Measurements from ENCODE around the gene MED4. TPM values are rescaled to one million over a fixed set of nuclear protein-coding genes. Genes with fewer than 3 reads are reported as not detected.
A peak's percentile ranks its signal among the peaks of the same experiment; 100 is the strongest.
"Not testable (repeated sequence)": the region's sequence is repeated elsewhere in the genome, so short reads cannot be mapped to it uniquely, and the experiment has no call there.

The MED4 gene
- polyA plus RNA-seq, 3 donors, result 76.4 to 102 (median 84.5) TPM

- not testable (repeated sequence) for DNase-seq (ENCODE audit: extremely low read depth in 1 of 11, low read depth in 9 of 11, low spot score in 4 of 11)
These were observed 35.0 kb downstream of the MED4 start for GRCh38 chr13:48059951-48060350.

GRCh38 chr13:48058536-48058935 is 36.4 kb downstream of the MED4 start:
- not testable (repeated sequence) for DNase-seq (ENCODE audit: extremely low read depth in 1 of 11, low read depth in 9 of 11, low spot score in 4 of 11)

GRCh38 chr13:48055712-48056111 is 39.2 kb downstream of the MED4 start:
- no peak for DNase-seq (ENCODE audit: extremely low read depth in 1 of 11, low read depth in 9 of 11, low spot score in 4 of 11)

GRCh38 chr13:48054601-48055000 is 40.3 kb downstream of the MED4 start:
- no peak for DNase-seq (ENCODE audit: extremely low read depth in 1 of 11, low read depth in 9 of 11, low spot score in 4 of 11)

- DNase-seq (ENCODE audit: extremely low read depth in 1 of 11, low read depth in 9 of 11, low spot score in 4 of 11), result no peak
These were observed 44.4 kb downstream of the MED4 start for GRCh38 chr13:48050550-48050949.

GRCh38 chr13:48043789-48044503 is 51.0 kb downstream of the MED4 start:
- no peak for DNase-seq (ENCODE audit: extremely low read depth in 1 of 11, low read depth in 9 of 11, low spot score in 4 of 11)

- DNase-seq (ENCODE audit: extremely low read depth in 1 of 11, low read depth in 9 of 11, low spot score in 4 of 11), result no peak
These were observed 52.0 kb downstream of the MED4 start for GRCh38 chr13:48042894-48043293.

- no peak for DNase-seq (ENCODE audit: extremely low read depth in 1 of 11, low read depth in 9 of 11, low spot score in 4 of 11)
These were observed 54.0 kb downstream of the MED4 start for GRCh38 chr13:48040896-48041295.

GRCh38 chr13:48040049-48040448 is 54.9 kb downstream of the MED4 start:
- DNase-seq (ENCODE audit: extremely low read depth in 1 of 11, low read depth in 9 of 11, low spot score in 4 of 11), result no peak

- no peak for DNase-seq (ENCODE audit: extremely low read depth in 1 of 11, low read depth in 9 of 11, low spot score in 4 of 11)
These were observed 56.1 kb downstream of the MED4 start for GRCh38 chr13:48038761-48039160.

- peak; percentile 95 to 99 (median 96) for DNase-seq (ENCODE audit: extremely low read depth in 1 of 11, low read depth in 9 of 11, low spot score in 4 of 11)
These were observed 57.3 kb downstream of the MED4 start, which contains the start of gene NUDT15 for GRCh38 chr13:48037346-48038173. NUDT15 (plus strand) TSS chr13:48037726; CDS start chr13:48037747, 21 bp downstream.

- DNase-seq (ENCODE audit: extremely low read depth in 1 of 11, low read depth in 9 of 11, low spot score in 4 of 11), result no peak
These were observed 65.0 kb downstream of the MED4 start for GRCh38 chr13:48029859-48030258.

GRCh38 chr13:48028066-48028465 is 66.8 kb downstream of the MED4 start:
- no peak for DNase-seq (ENCODE audit: extremely low read depth in 1 of 11, low read depth in 9 of 11, low spot score in 4 of 11)

Other genes starting within 250 kb of the MED4 start
- 10 to 100 TPM; 77.9 to 98.3 (median 88.1) TPM for gene SUCLA2, start 93.8 kb downstream of the MED4 start, polyA plus RNA-seq (ENCODE audit: insufficient read length in 3 of 3)
- 10 to 100 TPM; 22.6 to 29.6 (median 24.2) TPM for gene NUDT15, start 57.4 kb downstream of the MED4 start, polyA plus RNA-seq (ENCODE audit: insufficient read length in 3 of 3)
- gene ITM2B, start 138.1 kb upstream of the MED4 start, polyA plus RNA-seq (ENCODE audit: insufficient read length in 3 of 3), result 1,000 to 10,000 TPM; 1,263 to 1,531 (median 1,356) TPM
- 10 to 100 TPM; 43.4 to 49.7 (median 46.2) TPM for gene RB1, start 208.6 kb upstream of the MED4 start, polyA plus RNA-seq (ENCODE audit: insufficient read length in 3 of 3)